Thyroid gland (tissue), 4 donors: ENCODE measurements around the gene GRAMD2B.

Experiments
- POLR2A ChIP-seq, 2 donors: fragments of 450-650 bp; IDR thresholded peaks; one replicate each; pipeline ENCODE4 v1.6.1; 2017; ENCODE audit warnings: antibody characterized with exemption in 2 of 2, mild to moderate bottlenecking in 2 of 2, moderate library complexity in 1 of 2
- TF ChIP-seq, protein P1 (sequence below), 6 experiments: fragments of 200-600 bp in 3 of 6; fragments of 450-650 bp in 3 of 6; sonication (generic) in 3 of 6; IDR thresholded peaks; one replicate each; pipeline ENCODE4 v1.5.1; 2016 to 2019; ENCODE audit warnings: antibody characterized with exemption in 6 of 6, mild to moderate bottlenecking in 2 of 6, inconsistent platforms in 1 of 6, moderate library complexity in 1 of 6

DNA sequence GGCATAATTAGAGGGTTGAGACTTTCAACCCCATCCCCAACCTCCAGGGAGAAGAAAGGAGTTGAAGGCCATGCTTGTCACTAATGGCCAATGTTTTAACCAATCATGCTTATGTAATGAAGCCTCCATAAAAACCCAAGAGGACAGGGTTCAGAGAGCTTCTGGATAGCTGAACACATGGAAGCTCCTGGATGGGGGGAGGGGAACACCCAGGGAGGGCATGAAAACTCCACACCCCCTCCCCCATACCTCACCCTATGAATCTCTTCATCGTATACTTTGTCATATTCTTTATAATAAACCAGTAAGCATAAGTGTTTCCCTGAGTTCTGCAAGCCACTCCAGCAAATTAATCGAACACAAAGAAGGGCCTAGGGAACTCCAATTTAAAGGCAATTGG, 90.1 kb downstream of the GRAMD2B start:
- TF ChIP-seq, protein P1, sequence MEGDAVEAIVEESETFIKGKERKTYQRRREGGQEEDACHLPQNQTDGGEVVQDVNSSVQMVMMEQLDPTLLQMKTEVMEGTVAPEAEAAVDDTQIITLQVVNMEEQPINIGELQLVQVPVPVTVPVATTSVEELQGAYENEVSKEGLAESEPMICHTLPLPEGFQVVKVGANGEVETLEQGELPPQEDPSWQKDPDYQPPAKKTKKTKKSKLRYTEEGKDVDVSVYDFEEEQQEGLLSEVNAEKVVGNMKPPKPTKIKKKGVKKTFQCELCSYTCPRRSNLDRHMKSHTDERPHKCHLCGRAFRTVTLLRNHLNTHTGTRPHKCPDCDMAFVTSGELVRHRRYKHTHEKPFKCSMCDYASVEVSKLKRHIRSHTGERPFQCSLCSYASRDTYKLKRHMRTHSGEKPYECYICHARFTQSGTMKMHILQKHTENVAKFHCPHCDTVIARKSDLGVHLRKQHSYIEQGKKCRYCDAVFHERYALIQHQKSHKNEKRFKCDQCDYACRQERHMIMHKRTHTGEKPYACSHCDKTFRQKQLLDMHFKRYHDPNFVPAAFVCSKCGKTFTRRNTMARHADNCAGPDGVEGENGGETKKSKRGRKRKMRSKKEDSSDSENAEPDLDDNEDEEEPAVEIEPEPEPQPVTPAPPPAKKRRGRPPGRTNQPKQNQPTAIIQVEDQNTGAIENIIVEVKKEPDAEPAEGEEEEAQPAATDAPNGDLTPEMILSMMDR (IDR thresholded peaks at IDR 0.05) = no peak
- TF ChIP-seq POLR2A (IDR thresholded peaks at IDR 0.05) = no peak
